GM21360 (cell line): ENCODE results near the gene TNFAIP8L3.

Source experiments
- ATAC-seq: cut with Tn5 transposase; IDR thresholded peaks from one replicate; pipeline ENCODE4 v1.9.1; 2021; ENCODE audit warnings: mild to moderate bottlenecking, moderate library complexity; ENCODE audit not compliant: unreplicated experiment

TNFAIP8L3 gene

DNA sequence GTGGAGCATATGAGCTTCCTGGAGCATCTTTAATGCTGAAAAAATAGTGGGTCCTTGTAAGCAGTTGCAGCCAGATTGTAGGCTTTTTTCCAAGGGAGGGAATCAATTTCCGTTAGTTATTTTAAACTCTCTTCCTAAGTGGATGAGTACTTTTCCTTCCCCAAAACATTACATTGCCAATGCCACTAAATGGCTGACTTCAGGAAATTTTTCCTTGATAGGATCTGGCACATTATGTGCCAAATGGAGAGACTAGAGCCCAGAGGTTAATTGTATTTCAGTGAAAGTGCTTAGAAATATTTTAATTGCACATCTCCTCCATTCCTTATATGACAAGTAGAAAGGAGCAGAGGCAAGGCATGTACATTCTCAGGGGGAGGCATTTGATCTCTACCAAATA, 83.5 kb downstream of the TNFAIP8L3 start:
- ATAC-seq, result no peak

DNA sequence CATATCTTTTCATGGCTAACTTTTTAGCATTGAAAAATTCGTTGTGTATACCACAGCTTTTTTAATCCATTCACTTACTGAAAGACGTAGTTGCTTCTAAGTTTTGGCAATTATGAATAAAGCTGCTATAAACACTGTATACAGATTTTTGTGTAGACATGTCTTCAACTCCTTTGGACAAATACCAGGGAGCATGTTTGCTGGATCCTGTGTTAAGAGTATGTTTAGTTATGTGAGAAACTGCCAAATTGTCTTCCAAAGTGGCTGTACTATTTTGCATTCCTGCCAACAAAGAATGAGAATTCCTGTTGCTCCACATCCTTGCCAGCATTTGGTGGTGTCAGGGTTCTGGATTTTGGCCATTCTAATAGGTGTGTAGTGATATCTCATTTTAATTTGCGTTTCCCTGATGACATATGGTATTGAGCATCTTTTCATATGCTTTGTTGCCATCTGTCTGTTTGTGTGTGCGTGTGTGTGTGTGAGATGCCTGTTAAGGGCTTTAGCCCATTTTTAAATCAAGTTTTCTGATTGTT, 87.5 kb downstream of the TNFAIP8L3 start:
- no peak for ATAC-seq
